GM12878 (cell line): ENCODE results near the gene TUBA8. TPM values are rescaled to one million over a fixed set of nuclear protein-coding genes. Genes with fewer than 3 reads are reported as not detected.

Source experiments
- BMI1 ChIP-seq: fragments of 450-650 bp; IDR thresholded peaks from 2 replicates; pipeline ENCODE4 v1.6.1; 2016; ENCODE audit warnings: mild to moderate bottlenecking, moderate library complexity, borderline replicate concordance
- CHD2 ChIP-seq: IDR thresholded peaks from 2 replicates; pipeline ENCODE4 v1.6.1; 2011; ENCODE audit warnings: low read depth, low read length, improper control_type of control experiment, borderline replicate concordance
- CREB1 ChIP-seq: IDR thresholded peaks from 2 replicates; pipeline ENCODE4 v1.6.1; 2012; ENCODE audit warnings: low read depth, mild to moderate bottlenecking, inconsistent platforms
- EGR1 ChIP-seq, 2 experiments: IDR thresholded peaks; 1 replicate in 1 of 2; 2 replicates in 1 of 2; pipeline ENCODE4 v1.6.1; 2011 to 2012; ENCODE audit warnings: low read depth in 2 of 2, low read length in 2 of 2, borderline replicate concordance in 1 of 2, mild to moderate bottlenecking in 1 of 2, moderate library complexity in 1 of 2
- EP300 ChIP-seq, 2 experiments: fragments of 150-350 bp in 1 of 2; IDR thresholded peaks; 2 replicates each; pipeline ENCODE4 v1.6.1; 2011 to 2012; ENCODE audit warnings: low read depth in 2 of 2, low read length in 2 of 2, borderline replicate concordance in 1 of 2, improper control_type of control experiment in 1 of 2, inconsistent platforms in 1 of 2; ENCODE audit not compliant: control insufficient read depth in 1 of 2
- ESRRA ChIP-seq: IDR thresholded peaks from 2 replicates; pipeline ENCODE4 v1.6.1; 2012; ENCODE audit warnings: mild to moderate bottlenecking, low read length, improper control_type of control experiment
- GATAD2B ChIP-seq: fragments of 450-650 bp; conservative IDR thresholded peaks from 2 replicates; pipeline ENCODE4 v1.6.1; 2017; ENCODE audit warnings: low read depth, mild to moderate bottlenecking, moderate library complexity
- POLR2AphosphoS5 ChIP-seq: IDR thresholded peaks from 2 replicates; pipeline ENCODE4 v1.6.1; 2011; ENCODE audit warnings: mild to moderate bottlenecking, low read length, inconsistent platforms
- SMAD5 ChIP-seq: IDR thresholded peaks from 2 replicates; pipeline ENCODE4 v1.6.1; 2016; ENCODE audit warnings: antibody characterized with exemption, low read depth
- SREBF1 ChIP-seq: IDR thresholded peaks from 2 replicates; pipeline ENCODE4 v1.6.1; 2012; ENCODE audit warnings: mild to moderate bottlenecking, low read length
- TAF1 ChIP-seq: IDR thresholded peaks from 2 replicates; pipeline ENCODE4 v1.6.1; 2011; ENCODE audit warnings: mild to moderate bottlenecking, low read depth, low read length, borderline replicate concordance
- ZZZ3 ChIP-seq: IDR thresholded peaks from 2 replicates; pipeline ENCODE4 v1.6.1; 2011; ENCODE audit warnings: low read depth; ENCODE audit not compliant: control insufficient read depth, insufficient read length
- polyA plus RNA-seq, 11 experiments: library from polyadenylated mRNA; depleted of rRNA in 4 of 11; unstranded in 6 of 11; stranded (reverse) in 5 of 11; fragments of >200 nt; fragmentation: Nextera tagmentation in 4 of 11; fragmentation: Illumina TruSeq in 1 of 11; extraction: Ambion mirVana in 4 of 11; extraction: Trizol in 1 of 11; gene quantifications; 1 replicate in 1 of 11; 2 replicates in 10 of 11; pipeline versions ENCODE4 v1.2.1 to v1.2.3, GENCODE V29; 2011 to 2016; ENCODE audit warnings: inconsistent platforms in 2 of 11, missing spikeins in 2 of 11, low read depth in 1 of 11
- total RNA-seq, 4 experiments: library from RNA; depleted of rRNA in 3 of 4; stranded (reverse); fragments of >200 nt in 3 of 4; fragmentation: Illumina TruSeq in 1 of 4; extraction: Trizol in 1 of 4; gene quantifications; 2 replicates each; pipeline versions ENCODE4 v1.2.1 to v1.2.3, GENCODE V29; 2013 to 2021
- TF ChIP-seq, protein P1 (sequence below): fragments of 450-650 bp; IDR thresholded peaks from 2 replicates; pipeline ENCODE4 v1.6.1; 2016; ENCODE audit warnings: mild to moderate bottlenecking
- TF ChIP-seq, protein P2 (sequence below): fragments of 450-650 bp; conservative IDR thresholded peaks from 2 replicates; pipeline ENCODE4 v1.6.1; 2017; ENCODE audit warnings: mild to moderate bottlenecking, moderate library complexity
- TF ChIP-seq, protein P3 (sequence below): IDR thresholded peaks from 2 replicates; pipeline ENCODE4 v1.6.1; 2011; ENCODE audit warnings: mild to moderate bottlenecking, low read depth, low read length, moderate library complexity; ENCODE audit not compliant: insufficient replicate concordance
- TF ChIP-seq, protein P4 (sequence below): fragments of 450-650 bp; IDR thresholded peaks from 2 replicates; pipeline ENCODE4 v1.6.1; 2018; ENCODE audit warnings: mild to moderate bottlenecking, low read depth, moderate library complexity; ENCODE audit not compliant: partially characterized antibody
- TF ChIP-seq, protein P5 (sequence below): fragments of 450-650 bp; IDR thresholded peaks from 2 replicates; pipeline ENCODE4 v1.6.1; 2014; ENCODE audit warnings: mild to moderate bottlenecking

TUBA8 gene
- total and polyA plus RNA-seq, 10 of the 15 experiments (the other 5 are each of a cell fraction or from before 2014, with no cell fraction given), result 2.2 to 30.3 (median 21.0) TPM

DNA sequence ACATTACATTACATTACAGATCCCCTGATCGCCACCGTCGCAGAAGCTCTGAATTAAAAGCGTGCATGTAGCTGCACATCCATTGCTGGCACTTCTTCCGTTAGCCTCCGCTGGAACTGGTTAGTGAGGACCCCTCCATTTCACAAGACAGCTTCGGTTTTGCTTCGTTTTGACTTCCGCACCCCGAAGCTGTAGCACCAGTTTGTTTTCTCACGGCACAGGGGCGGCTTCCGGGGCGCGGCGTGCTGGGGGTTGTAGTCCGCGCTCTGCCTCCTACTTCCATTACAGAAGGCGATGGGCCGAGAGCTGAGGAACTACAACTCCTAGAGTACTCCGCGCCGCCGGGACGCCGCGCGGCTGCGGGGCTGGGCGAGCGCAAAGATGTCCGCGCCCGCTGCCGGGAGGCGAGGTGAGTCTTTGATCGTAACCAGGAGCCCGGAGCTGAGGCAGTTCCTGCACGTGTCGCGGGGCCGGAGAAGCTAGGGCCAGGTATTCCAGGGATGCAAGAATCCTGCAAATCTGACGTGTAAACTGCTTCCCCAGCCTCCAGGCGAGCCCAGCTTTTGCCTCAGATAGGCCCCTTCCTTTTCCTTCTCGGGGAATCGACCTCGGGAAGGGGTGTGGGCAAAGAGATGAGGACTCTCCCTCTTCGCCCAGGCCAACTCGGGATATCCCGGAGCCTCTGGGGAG, 32.8 kb upstream of the TUBA8 start, which contains the start of gene PEX26 (continued):
- TF ChIP-seq, protein P1, sequence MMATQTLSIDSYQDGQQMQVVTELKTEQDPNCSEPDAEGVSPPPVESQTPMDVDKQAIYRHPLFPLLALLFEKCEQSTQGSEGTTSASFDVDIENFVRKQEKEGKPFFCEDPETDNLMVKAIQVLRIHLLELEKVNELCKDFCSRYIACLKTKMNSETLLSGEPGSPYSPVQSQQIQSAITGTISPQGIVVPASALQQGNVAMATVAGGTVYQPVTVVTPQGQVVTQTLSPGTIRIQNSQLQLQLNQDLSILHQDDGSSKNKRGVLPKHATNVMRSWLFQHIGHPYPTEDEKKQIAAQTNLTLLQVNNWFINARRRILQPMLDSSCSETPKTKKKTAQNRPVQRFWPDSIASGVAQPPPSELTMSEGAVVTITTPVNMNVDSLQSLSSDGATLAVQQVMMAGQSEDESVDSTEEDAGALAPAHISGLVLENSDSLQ, result no peak
- TF ChIP-seq, protein P2, sequence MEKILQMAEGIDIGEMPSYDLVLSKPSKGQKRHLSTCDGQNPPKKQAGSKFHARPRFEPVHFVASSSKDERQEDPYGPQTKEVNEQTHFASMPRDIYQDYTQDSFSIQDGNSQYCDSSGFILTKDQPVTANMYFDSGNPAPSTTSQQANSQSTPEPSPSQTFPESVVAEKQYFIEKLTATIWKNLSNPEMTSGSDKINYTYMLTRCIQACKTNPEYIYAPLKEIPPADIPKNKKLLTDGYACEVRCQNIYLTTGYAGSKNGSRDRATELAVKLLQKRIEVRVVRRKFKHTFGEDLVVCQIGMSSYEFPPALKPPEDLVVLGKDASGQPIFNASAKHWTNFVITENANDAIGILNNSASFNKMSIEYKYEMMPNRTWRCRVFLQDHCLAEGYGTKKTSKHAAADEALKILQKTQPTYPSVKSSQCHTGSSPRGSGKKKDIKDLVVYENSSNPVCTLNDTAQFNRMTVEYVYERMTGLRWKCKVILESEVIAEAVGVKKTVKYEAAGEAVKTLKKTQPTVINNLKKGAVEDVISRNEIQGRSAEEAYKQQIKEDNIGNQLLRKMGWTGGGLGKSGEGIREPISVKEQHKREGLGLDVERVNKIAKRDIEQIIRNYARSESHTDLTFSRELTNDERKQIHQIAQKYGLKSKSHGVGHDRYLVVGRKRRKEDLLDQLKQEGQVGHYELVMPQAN, result peak; percentile 80
- TF ChIP-seq EP300 (IDR thresholded peaks at IDR 0.05; ENCODE audit: borderline replicate concordance in 1 of 2, control insufficient read depth in 1 of 2, low read depth in 2 of 2, low read length in 2 of 2), result no peak
- peak; percentile 84; the same call in 1 of the 2 replicates for TF ChIP-seq TAF1
- TF ChIP-seq, protein P3, sequence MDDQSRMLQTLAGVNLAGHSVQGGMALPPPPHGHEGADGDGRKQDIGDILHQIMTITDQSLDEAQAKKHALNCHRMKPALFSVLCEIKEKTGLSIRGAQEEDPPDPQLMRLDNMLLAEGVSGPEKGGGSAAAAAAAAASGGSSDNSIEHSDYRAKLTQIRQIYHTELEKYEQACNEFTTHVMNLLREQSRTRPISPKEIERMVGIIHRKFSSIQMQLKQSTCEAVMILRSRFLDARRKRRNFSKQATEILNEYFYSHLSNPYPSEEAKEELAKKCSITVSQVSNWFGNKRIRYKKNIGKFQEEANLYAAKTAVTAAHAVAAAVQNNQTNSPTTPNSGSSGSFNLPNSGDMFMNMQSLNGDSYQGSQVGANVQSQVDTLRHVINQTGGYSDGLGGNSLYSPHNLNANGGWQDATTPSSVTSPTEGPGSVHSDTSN, result no peak
- TF ChIP-seq CREB1, result peak; percentile 81
- TF ChIP-seq GATAD2B, result peak; percentile 43; the same call in 1 of the 2 replicates
- TF ChIP-seq, protein P4, sequence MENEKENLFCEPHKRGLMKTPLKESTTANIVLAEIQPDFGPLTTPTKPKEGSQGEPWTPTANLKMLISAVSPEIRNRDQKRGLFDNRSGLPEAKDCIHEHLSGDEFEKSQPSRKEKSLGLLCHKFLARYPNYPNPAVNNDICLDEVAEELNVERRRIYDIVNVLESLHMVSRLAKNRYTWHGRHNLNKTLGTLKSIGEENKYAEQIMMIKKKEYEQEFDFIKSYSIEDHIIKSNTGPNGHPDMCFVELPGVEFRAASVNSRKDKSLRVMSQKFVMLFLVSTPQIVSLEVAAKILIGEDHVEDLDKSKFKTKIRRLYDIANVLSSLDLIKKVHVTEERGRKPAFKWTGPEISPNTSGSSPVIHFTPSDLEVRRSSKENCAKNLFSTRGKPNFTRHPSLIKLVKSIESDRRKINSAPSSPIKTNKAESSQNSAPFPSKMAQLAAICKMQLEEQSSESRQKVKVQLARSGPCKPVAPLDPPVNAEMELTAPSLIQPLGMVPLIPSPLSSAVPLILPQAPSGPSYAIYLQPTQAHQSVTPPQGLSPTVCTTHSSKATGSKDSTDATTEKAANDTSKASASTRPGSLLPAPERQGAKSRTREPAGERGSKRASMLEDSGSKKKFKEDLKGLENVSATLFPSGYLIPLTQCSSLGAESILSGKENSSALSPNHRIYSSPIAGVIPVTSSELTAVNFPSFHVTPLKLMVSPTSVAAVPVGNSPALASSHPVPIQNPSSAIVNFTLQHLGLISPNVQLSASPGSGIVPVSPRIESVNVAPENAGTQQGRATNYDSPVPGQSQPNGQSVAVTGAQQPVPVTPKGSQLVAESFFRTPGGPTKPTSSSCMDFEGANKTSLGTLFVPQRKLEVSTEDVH, result no peak
- TF ChIP-seq ZZZ3, result no peak
- peak; percentile 87 for TF ChIP-seq SREBF1
- TF ChIP-seq BMI1, result no peak
- TF ChIP-seq, protein P5, sequence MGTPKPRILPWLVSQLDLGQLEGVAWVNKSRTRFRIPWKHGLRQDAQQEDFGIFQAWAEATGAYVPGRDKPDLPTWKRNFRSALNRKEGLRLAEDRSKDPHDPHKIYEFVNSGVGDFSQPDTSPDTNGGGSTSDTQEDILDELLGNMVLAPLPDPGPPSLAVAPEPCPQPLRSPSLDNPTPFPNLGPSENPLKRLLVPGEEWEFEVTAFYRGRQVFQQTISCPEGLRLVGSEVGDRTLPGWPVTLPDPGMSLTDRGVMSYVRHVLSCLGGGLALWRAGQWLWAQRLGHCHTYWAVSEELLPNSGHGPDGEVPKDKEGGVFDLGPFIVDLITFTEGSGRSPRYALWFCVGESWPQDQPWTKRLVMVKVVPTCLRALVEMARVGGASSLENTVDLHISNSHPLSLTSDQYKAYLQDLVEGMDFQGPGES, result no peak
- TF ChIP-seq CHD2, result peak; percentile 91
- TF ChIP-seq ESRRA, result 0 out of 2 replicates have a peak, but pooled peaks have one; percentile 26
- peak in 1 of 2 experiments; percentile 22; a peak in 1 of 3 replicates for TF ChIP-seq EGR1 (IDR thresholded peaks at IDR 0.05; ENCODE audit: borderline replicate concordance in 1 of 2, low read depth in 2 of 2, low read length in 2 of 2)
- peak; percentile 94 for TF ChIP-seq POLR2AphosphoS5
- TF ChIP-seq SMAD5, result peak; percentile 71
